NCI-H460 (cell line): ENCODE measurements around the gene PKP3. TPM values are rescaled to one million over a fixed set of nuclear protein-coding genes. Genes with fewer than 3 reads are reported as not detected.
A peak's percentile ranks its signal among the peaks of the same experiment; 100 is the strongest.
"Not testable (repeated sequence)": the region's sequence is repeated elsewhere in the genome, so short reads cannot be mapped to it uniquely, and the experiment has no call there.

Experiments
- DNase-seq: peaks from one replicate; pipeline ENCODE4 v3.0.0-alpha.2; 2016; ENCODE audit warnings: low read depth; ENCODE audit errors: extremely low read depth
- total RNA-seq: library from RNA; depleted of rRNA; stranded (reverse); fragments of >200 nt; shearing (Covaris generic); gene quantifications from 2 replicates; pipeline ENCODE4 v1.2.3, GENCODE V29; 2014

PKP3 gene
- total RNA-seq, 1 experiment from 2014 or later = 27.7 TPM

DNA sequence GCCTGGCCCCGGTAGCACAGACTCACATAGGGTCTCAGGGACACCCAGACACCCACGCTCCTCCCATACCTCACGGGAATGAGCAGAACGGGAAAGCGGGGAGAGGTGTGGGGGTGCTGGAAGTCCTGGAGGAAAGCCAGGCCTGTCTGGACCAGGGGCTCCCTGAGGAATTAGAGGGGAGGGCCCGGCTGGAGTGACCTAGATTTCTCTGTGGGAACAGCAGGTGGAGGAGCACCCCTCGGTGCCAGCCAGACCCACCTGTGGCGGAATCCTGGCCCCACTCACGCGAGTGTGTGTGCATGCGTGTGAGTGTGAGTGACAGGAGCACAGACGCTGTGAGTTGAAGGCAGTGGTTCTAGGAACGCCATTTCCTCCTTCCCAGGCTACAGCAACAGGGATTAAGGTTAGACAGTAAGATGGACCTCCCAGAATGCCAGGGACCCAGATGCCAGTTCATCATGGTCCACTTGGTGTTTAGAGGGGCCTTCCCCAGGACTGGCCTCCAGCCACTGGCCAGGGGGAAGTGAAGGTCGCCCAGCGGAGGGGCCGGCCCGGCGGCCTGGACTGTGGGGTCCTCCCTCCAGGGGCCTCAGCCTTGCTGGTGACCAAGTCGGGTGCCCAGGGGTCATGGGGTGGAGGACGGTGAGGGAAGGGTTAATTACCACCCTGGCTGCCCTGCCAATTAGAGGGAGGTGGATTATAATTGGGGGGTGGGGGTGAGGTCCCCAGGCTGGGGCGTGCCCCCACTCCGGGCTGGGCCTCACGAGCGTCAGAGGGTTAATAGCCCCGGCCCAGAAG lies 1.0 kb downstream of the PKP3 start:
- no peak for DNase-seq

DNA sequence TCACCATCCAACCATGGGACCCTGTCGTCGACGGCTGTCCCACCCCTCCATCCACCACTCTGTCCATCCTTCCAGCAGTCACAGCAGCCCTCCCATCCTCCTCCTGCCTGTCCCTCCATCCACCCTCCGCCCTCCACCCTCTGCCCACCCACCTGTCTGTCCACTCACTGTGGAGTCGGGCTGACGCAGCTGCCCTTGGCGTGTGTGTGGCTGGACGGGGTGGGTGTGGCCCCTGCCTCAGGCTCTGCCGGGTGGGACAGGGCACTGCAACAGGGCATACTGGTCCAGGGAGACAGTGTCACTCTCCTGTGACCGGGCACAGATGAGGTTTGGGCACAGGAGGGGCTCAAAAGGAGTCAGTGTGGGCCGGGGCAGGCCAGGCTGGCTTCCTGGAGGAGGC lies 1.9 kb downstream of the PKP3 start:
- DNase-seq = no peak

DNA sequence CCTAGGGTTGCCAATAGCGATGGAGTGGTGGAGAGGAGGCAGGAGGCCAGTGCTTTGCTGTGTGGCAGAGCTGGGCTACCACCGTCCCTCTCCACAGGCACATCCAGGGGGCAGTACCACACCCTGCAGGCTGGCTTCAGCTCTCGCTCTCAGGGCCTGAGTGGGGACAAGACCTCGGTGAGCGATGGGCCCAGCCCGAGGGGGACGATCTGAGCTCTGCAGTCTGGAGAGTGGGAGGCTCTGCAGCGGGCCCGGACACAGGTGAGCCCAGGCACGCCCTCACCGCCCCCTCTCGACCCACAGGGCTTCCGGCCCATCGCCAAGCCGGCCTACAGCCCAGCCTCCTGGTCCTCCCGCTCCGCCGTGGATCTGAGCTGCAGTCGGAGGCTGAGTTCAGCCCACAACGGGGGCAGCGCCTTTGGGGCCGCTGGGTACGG lies 2.5 kb downstream of the PKP3 start:
- DNase-seq = no peak

DNA sequence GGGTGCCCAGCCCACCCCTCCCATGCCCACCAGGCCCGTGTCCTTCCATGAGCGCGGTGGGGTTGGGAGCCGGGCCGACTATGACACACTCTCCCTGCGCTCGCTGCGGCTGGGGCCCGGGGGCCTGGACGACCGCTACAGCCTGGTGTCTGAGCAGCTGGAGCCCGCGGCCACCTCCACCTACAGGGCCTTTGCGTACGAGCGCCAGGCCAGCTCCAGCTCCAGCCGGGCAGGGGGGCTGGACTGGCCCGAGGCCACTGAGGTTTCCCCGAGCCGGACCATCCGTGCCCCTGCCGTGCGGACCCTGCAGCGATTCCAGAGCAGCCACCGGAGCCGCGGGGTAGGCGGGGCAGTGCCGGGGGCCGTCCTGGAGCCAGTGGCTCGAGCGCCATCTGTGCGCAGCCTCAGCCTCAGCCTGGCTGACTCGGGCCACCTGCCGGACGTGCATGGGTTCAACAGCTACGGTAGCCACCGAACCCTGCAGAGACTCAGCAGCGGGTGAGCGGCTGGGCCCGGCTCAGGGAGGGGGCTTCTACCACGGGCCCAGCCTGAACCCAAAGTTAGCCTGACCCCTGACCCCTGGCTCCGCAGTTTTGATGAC lies 3.0 kb downstream of the PKP3 start:
- no peak for DNase-seq

DNA sequence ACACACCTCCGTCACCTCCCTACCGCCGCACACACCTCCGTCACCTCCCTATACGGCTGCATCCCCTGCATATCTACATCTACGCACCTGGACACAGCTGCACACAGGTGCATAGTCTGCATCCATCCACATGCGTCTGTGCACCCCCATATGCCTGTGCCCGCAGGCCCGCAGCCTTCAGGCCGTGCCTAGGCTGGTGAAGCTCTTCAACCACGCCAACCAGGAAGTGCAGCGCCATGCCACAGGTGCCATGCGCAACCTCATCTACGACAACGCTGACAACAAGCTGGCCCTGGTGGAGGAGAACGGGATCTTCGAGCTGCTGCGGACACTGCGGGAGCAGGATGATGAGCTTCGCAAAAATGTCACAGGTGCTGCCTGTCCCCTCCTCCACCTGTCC lies 4.8 kb downstream of the PKP3 start:
- no peak for DNase-seq

DNA sequence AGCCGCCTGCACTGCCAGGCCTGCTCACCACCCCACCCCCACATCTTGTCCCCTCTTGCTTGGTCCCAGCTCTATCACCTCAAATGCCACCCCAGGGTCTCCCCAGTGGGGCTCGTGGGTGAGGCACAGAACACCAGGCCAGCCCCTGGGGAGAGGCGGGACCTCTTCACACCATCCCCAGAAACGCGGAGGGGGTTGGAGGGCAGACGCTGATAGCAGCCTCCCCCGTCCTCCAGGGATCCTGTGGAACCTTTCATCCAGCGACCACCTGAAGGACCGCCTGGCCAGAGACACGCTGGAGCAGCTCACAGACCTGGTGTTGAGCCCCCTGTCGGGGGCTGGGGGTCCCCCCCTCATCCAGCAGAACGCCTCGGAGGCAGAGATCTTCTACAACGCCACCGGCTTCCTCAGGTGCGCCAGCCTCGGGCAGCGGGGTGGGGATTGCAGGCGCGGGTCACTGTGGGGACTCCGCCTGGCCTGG lies 5.8 kb downstream of the PKP3 start:
- no peak for DNase-seq

DNA sequence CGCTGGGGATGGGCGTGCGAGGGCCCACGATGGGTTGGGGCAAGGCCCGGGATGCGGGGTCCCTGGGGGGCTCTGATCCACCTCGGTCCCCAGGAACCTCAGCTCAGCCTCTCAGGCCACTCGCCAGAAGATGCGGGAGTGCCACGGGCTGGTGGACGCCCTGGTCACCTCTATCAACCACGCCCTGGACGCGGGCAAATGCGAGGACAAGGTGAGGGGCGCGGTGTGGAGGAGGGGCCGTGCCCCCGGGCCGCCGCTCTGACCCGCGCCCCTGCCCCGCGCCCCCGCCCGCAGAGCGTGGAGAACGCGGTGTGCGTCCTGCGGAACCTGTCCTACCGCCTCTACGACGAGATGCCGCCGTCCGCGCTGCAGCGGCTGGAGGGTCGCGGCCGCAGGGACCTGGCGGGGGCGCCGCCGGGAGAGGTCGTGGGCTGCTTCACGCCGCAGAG lies 6.3 kb downstream of the PKP3 start:
- no peak for DNase-seq

DNA sequence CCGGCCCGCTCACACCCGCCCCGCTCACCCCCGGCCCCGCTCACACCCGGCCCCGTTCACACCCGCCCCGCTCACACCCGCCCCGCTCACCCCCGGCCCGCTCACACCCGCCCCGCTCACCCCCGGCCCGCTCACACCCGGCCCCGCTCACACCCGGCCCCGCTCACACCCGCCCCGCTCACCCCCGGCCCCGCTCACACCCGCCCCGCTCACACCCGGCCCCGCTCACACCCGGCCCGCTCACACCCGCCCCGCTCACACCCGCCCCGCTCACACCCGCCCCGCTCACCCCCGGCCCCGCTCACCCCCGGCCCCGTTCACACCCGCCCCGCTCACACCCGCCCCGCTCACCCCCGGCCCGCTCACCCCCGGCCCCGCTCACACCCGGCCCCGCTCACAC lies 7.2 kb downstream of the PKP3 start:
- not testable (repeated sequence) for DNase-seq

DNA sequence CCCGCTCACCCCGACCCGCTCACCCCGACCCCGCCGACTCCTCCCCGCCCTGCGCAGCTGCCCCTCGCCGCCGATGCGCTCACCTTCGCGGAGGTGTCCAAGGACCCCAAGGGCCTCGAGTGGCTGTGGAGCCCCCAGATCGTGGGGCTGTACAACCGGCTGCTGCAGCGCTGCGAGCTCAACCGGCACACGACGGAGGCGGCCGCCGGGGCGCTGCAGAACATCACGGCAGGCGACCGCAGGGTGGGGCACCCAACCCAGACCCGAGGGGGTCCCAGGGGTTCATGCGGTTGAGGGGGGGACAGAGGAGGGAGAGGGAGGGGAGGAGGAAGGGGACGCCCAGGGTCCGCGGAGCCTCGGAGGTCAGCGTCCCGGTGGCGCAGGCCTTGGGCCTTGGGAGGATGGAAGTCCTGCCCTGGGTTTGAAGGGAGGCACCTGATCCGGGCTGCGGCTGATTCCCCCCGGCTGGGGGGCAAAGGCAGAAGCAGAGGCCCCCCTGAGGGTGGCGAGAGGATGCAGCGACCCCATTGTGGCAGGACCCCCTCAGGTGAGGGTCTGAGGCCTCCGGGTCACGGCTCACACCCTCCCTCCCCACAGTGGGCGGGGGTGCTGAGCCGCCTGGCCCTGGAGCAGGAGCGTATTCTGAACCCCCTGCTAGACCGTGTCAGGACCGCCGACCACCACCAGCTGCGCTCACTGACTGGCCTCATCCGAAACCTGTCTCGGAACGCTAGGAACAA lies 9.2 kb downstream of the PKP3 start:
- DNase-seq = no peak

DNA sequence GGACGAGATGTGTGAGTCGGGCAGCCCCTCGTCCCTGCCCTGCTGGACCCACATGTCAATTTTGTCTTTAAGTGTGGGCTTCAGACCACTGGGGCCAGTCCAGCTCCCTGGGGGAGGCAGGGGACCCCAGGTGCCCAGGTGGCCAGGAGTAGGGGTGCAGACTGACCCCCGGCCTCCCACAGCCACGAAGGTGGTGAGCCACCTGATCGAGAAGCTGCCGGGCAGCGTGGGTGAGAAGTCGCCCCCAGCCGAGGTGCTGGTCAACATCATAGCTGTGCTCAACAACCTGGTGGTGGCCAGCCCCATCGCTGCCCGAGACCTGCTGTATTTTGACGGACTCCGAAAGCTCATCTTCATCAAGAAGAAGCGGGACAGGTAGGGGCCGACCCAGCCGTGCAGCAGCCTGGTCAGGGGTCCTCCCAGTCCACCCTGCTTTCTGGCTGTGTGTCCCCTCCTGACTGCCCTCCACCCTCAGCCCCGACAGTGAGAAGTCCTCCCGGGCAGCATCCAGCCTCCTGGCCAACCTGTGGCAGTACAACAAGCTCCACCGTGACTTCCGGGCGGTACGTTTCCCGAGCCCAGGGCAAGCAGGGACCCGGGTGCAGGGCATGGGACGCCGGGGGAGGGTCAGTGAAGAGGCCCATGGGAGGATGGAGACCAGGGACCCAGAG lies 9.9 kb downstream of the PKP3 start:
- DNase-seq = no peak

DNA sequence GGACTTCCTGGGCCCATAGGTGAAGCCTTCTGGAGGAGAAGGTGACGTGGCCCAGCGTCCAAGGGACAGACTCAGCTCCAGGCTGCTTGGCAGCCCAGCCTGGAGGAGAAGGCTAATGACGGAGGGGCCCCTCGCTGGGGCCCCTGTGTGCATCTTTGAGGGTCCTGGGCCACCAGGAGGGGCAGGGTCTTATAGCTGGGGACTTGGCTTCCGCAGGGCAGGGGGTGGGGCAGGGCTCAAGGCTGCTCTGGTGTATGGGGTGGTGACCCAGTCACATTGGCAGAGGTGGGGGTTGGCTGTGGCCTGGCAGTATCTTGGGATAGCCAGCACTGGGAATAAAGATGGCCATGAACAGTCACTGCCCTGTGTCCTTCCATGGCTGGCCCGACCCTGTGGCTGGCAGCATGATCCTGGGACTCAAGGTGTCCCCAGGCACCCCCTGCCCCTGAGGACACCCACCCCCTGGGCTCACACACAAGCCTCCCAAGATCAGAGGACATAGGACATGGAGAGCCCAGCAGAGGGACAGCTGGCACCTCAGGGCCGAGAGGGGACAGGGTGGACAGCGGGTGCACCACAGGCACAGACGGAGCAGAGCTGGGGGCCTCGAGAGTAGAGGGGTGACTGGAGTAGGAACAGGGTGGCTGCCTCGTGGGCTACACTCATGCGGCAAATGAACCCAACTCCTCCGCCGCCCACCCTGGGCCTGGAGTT lies 10.7 kb downstream of the PKP3 start:
- DNase-seq = no peak

DNA sequence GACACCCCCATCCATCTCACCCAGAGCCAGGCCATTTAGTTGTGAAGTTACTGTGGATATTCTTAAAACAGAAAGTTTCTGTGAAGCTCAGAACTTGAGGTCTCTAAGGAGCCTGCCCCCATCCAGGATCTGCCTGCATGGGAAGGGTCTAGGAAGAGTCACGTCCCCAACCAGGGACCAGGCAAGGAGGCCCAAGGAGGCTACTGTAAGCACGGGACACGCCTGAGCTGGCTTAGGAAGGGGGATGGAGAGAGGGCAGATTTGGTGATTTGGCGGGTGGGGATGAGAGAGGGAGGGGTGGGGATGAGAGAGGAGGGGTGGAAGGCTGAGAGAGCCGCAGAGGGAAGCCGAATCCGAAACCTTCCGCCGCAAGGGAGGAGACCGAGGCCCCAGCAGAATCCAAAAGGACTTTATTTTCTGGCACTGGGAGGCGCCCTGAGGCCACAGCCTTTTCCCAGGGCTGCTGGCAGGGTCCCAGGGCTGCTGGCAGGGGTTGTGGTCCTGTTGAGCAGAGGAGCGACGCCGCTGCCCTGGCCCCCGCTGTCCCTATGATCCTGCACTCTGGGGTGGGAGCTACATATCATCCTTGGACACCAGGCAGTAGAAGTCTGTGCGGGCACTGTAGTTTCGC lies 11.4 kb downstream of the PKP3 start:
- DNase-seq = no peak

DNA sequence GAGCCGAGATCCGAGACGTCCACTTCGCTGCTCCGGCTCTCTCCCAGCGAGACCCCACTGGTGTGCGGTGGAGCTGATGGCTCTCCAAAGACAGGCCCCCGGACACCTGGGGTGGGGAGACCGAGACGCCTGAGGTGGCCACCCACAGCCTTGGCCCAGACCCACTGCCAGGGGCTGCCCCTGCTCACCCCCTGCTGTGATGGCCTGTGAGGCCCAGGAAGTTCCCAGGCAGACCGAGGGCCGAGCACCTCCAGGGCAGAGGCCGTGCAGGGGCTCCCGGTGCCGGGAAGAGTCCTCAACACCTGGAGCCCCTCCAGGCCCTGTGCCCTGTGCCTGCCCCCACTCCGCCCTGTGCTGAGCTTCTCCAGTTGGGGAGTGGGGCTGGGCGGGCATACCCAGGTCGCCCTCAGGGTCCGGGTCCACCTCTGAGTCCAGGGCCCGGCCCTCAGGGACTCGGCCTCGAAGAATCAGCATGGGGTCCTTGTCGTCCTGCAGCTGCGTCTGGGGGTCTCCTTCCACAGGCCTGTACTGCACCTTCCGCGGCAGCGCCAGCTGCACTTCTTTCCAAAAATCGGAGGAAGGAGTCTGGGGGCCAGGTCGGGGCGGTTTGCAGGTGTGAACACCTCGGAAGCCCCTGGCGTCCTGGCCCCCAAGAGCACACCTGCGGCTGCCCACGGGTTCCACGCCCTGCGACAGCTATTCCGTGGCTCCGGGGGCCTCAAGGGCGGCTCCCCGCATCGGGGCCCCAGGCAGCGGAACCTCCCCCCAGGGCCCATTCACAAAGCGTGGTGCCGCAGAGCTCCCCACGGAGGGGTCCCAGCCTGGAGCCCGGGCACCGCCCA lies 12.2 kb downstream of the PKP3 start:
- DNase-seq = no peak

DNA sequence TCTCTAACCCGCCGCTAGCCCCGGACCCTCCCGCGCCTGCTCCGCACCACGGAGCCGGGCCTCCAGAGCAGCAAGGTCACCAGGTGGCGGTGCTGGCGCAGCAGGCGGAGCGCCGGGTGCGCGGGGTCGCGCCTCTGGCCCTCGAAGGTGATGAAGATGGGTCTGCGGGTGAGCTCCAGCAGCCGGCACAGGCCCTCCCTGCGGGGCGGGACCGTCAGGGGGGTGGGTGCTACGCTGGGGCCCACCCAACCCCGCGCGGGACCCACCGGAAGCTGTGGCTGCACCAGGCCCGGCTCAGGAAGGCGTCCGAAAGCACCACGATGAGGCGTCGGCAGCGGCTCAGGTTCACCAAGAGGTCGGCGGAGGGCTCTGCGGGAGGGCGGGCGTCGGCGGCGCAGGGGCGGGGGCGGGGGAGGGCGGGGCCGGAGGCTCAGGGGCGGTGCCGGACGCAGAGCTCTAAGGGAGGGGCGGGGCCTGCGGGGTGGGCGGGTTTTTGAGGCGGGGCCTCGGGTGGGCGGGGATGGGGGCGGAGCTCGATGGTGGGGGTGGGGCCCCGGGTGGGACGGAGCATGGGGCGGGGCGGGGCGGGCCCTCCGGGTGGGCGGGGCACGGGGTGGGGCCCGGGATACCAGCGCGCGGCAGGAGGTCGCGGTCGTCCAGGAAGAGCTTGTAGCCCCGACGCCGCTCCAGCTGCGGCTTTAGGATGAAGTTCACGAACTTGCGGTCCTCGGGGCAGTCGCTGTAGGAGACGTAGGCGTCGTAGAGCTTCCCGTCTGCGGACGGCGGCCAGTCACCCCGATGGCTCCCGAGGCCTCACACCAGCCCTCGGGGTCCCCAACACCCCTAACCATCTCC lies 13.0 kb downstream of the PKP3 start:
- DNase-seq = peak; percentile 60

DNA sequence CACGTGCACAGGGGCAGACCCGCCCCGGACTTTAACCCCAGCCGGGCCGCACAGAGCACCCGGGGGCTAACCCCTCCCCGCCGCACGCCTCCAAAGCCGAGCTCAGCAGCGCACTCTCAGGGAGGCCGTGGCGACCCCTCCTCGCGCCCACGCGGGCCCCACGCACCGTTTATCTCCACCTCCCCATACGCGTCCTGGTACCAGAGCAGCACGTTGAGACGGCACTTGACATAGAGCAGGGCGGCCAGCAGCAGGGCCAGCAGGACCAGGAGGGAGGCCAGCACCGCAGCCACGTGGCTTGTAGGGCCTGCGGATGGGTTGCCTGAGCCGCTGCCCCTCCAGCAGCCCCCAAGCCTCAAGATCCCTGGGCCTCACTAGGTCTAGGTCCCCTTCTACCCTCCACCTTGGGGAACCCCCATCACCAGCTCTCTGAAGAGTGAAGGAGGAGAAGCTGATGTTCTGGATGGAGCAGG lies 13.7 kb downstream of the PKP3 start:
- DNase-seq = no peak

DNA sequence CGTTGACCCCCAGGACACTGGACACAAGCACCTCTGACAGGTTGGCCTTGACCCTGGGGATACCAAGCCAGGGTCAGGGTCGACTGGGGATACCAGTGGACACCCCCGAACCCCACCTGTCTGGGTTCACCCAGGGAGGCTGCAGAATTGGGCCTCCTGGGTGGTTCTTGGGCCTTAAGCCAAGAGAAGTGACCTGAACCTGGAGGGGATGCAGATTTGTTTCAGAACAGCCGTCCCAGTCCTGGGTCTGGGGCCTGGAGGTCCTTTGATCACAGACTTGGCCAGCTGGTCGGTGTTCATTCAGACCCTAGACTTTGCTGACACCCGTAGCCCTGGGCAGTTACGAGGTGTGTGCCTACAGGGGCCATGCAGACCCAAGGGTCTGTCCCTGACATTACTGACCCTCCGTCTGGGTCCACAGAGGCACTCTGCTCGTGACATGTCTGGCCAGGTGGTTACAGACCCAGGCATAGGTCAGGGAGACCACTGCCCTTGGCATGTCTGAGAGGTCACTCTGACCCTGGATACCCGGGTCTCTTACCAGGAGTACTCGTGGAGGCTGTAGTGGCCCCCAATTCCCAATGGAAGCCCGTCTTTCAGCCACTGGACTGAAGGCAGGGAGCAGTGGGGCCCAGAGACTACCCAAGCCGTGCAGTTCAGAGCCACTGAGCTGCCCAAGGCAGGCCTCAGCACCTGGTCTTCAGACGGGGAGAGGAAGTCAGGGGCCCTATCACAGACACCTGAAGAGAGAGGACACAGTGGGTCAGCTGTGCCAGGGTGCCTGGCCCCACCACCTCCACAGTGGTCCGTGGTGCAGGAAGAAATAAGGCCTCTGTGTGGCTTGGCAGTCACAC lies 14.4 kb downstream of the PKP3 start:
- no peak for DNase-seq

DNA sequence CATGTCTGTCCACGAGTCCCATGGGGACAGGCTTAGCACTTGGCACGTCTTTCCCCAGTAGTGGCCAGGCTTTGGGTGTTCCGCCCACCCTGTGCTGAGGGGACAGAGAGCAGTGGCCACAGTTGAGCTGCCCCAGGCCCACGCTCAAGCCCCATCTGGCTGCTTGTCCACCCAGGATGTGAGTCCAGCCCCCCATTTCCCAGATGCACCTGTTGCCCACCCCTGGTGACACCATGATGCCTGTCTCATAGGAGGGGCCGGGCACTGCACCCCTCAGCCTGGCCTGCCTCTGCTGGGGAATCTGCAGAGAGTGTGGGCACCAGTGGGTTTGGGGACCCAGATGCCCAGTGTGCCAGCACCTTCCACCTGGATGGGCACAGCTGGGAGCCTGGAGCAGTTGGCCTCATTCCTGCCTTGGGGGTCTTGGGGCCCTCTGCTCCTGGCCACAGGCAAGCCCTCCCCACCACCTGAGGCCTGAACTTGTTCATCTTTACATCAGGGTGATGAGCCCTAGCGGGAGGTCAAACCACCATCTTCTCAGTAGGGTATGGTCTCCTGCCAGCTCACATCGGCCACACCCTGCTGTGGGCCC lies 15.1 kb downstream of the PKP3 start:
- DNase-seq = no peak
